Measurements from ENCODE around the gene TRIM43B.
"Not testable (repeated sequence)": the region's sequence is repeated elsewhere in the genome, so short reads cannot be mapped to it uniquely, and the experiment has no call there.

GRCh38 chr2:95514226-95514625 is 29.7 kb upstream of the TRIM43B start:
- not testable (repeated sequence) for TF ChIP-seq EP300, CTCF, POLR2AphosphoS5, POLR2A (IDR thresholded peaks at IDR 0.05)

Data from sigmoid colon (tissue), 4 donors.